ENCODE results near the gene CDKAL1.

GRCh38 chr6:20816126-20816525 is 281.9 kb downstream of the CDKAL1 start:
- TF ChIP-seq CTCF (IDR thresholded peaks at IDR 0.05; ENCODE audit: extremely low read depth in 1 of 2, insufficient read depth in 1 of 2, low read depth in 1 of 2, low read length in 2 of 2) (no peak), EZH2 (IDR thresholded peaks at IDR 0.05; ENCODE audit: borderline replicate concordance, low read depth, low read length, severe bottlenecking) (no peak), POLR2A (IDR thresholded peaks at IDR 0.05; ENCODE audit: low read depth, low read length) (no peak), POLR2AphosphoS5 (IDR thresholded peaks at IDR 0.05; ENCODE audit: insufficient read depth, low read depth, low read length) (no peak), JUN (IDR thresholded peaks at IDR 0.05; ENCODE audit: borderline replicate concordance, insufficient read depth, insufficient read length, low read depth) (no peak), GATA2 (IDR thresholded peaks at IDR 0.05; ENCODE audit: insufficient read depth, insufficient read length, low read depth, low read length) (no peak), MYC (IDR thresholded peaks at IDR 0.05; ENCODE audit: low read depth, low read length) (no peak), FOS (IDR thresholded peaks at IDR 0.05; ENCODE audit: borderline replicate concordance, insufficient read depth, low read length) (no peak)
